A549 (cell line): ENCODE results near the gene OCA2. TPM values are rescaled to one million over a fixed set of nuclear protein-coding genes. Genes with fewer than 3 reads are reported as not detected.

Experiments used
- ATAC-seq, 2 experiments: fragments of 200-7000 bp in 1 of 2; fragments of >200 bp in 1 of 2; cut with Nextera tagmentation in 1 of 2; cut with Tn5 transposase in 1 of 2; 3 replicates each; pipeline versions ENCODE4 v1.8.0 to v1.9.1; 2018 to 2020; ENCODE audit warnings: mild to moderate bottlenecking in 1 of 2, moderate library complexity in 1 of 2
- CTCF ChIA-PET: fragments of 300-600 bp; sonication (Branson Sonifier 250); formaldehyde crosslinking; extraction: SDS; loops from one replicate; lab custom pipeline; 2021; ENCODE audit warnings: antibody characterized with exemption, inconsistent platforms; lab: Yijun Ruan, JAX
- POLR2A ChIA-PET: fragments of 350-600 bp; formaldehyde crosslinking; extraction: SDS; loops from one replicate; lab custom pipeline; 2021; ENCODE audit warnings: antibody characterized with exemption, inconsistent platforms; lab: Yijun Ruan, JAX
- DNase-seq, 2 experiments: peaks; one replicate each; pipeline versions ENCODE4 v3.0.0 to v3.0.0-alpha.2; 2011 to 2016; ENCODE audit warnings: low read depth in 1 of 2, low spot score in 1 of 2
- FAIRE-seq: peaks from 2 replicates; lab custom pipeline; 2011; peaks lifted over from hg19 to GRCh38; lab: Jason Lieb, UNC
- H3K27ac ChIP-seq, 2 experiments: fragments of >200 bp; sonication (Bioruptor Twin); formaldehyde crosslinking; 3 replicates each; pipeline ENCODE4 v1.5.1; 2016 to 2017
- H3K4me1 ChIP-seq: fragments of >200 bp; sonication (Bioruptor Twin); formaldehyde crosslinking; 3 replicates; pipeline ENCODE4 v1.6.1; 2016
- H3K4me2 ChIP-seq: fragments of >200 bp; sonication (Bioruptor Twin); formaldehyde crosslinking; 3 replicates; pipeline ENCODE4 v1.6.1; 2016
- H3K4me3 ChIP-seq: fragments of >200 bp; sonication (Bioruptor Twin); formaldehyde crosslinking; 3 replicates; pipeline ENCODE4 v1.5.1; 2016
- H3K9me3 ChIP-seq: fragments of >200 bp; sonication (Bioruptor Twin); formaldehyde crosslinking; 3 replicates; pipeline ENCODE4 v1.6.1; 2016
- ATOH8 ChIP-seq: fragments of 250-450 bp; sonication (Bioruptor Pico); IDR thresholded peaks from 2 replicates; pipeline ENCODE4 v1.5.0; 2020; ENCODE audit warnings: low read depth, mild to moderate bottlenecking, moderate library complexity
- CBX8 ChIP-seq: fragments of 200-600 bp; sonication (generic); IDR thresholded peaks from 2 replicates; pipeline ENCODE4 v1.6.1; 2016
- CHD4 ChIP-seq: fragments of 200-600 bp; sonication (generic); IDR thresholded peaks from 2 replicates; pipeline ENCODE4 v1.6.1; 2016; ENCODE audit warnings: antibody characterized with exemption, mild to moderate bottlenecking, borderline replicate concordance
- FOXS1 ChIP-seq: fragments of 250-450 bp; sonication (Bioruptor Pico); IDR thresholded peaks from 2 replicates; pipeline ENCODE4 v1.5.0; 2020; ENCODE audit warnings: mild to moderate bottlenecking, moderate library complexity
- GATA3 ChIP-seq: IDR thresholded peaks from 2 replicates; pipeline ENCODE4 v1.6.1; 2012; ENCODE audit warnings: borderline replicate concordance
- HDAC2 ChIP-seq: fragments of 200-600 bp; sonication (generic); IDR thresholded peaks from 2 replicates; pipeline ENCODE4 v1.6.1; 2016
- HES2 ChIP-seq: fragments of >200 bp; sonication (Bioruptor Twin); formaldehyde crosslinking; IDR thresholded peaks from 2 replicates; pipeline ENCODE4 v1.6.1; 2016
- HEYL ChIP-seq: fragments of 250-450 bp; sonication (Bioruptor Pico); IDR thresholded peaks from 2 replicates; pipeline ENCODE4 v1.8.0; 2021; ENCODE audit warnings: mild to moderate bottlenecking, moderate library complexity
- HMGXB4 ChIP-seq: fragments of 250-450 bp; sonication (Bioruptor Pico); IDR thresholded peaks from 2 replicates; pipeline ENCODE4 v1.5.0; 2021; ENCODE audit warnings: mild to moderate bottlenecking, moderate library complexity, borderline replicate concordance
- HOXB5 ChIP-seq: fragments of 250-450 bp; sonication (Bioruptor Pico); IDR thresholded peaks from 2 replicates; pipeline ENCODE4 v1.5.0; 2020; ENCODE audit warnings: mild to moderate bottlenecking, moderate library complexity
- JUN ChIP-seq, 2 experiments: fragments of >200 bp; sonication (Bioruptor Twin); formaldehyde crosslinking; IDR thresholded peaks; 2 replicates in 1 of 2; 3 replicates in 1 of 2; pipeline ENCODE4 v1.6.1; 2016 to 2017
- KDM1A ChIP-seq: fragments of 200-600 bp; sonication (generic); IDR thresholded peaks from 2 replicates; pipeline ENCODE4 v1.6.1; 2016; ENCODE audit warnings: low read depth, mild to moderate bottlenecking
- NR3C1 ChIP-seq: fragments of >200 bp; sonication (Bioruptor Twin); formaldehyde crosslinking; IDR thresholded peaks from 3 replicates; pipeline ENCODE4 v1.6.1; 2017
- PBX3 ChIP-seq: IDR thresholded peaks from 2 replicates; pipeline ENCODE4 v1.6.1; 2012
- PHF8 ChIP-seq: fragments of 200-600 bp; sonication (generic); IDR thresholded peaks from 2 replicates; pipeline ENCODE4 v1.6.1; 2016; ENCODE audit warnings: low read depth, mild to moderate bottlenecking, antibody characterized with exemption, moderate library complexity, borderline replicate concordance
- POLR2AphosphoS2 ChIP-seq: conservative IDR thresholded peaks from 2 replicates; pipeline ENCODE4 v1.6.1; 2012; ENCODE audit warnings: low read length, improper control_type of control experiment, inconsistent platforms
- RARB ChIP-seq: fragments of 250-450 bp; sonication (Bioruptor Pico); IDR thresholded peaks from 2 replicates; pipeline ENCODE4 v1.8.0; 2021; ENCODE audit warnings: mild to moderate bottlenecking, moderate library complexity
- RCOR1 ChIP-seq: fragments of 150-350 bp; IDR thresholded peaks from 2 replicates; pipeline ENCODE4 v1.6.1; 2014; ENCODE audit warnings: antibody characterized with exemption, low read length, low read depth
- RFX5 ChIP-seq: fragments of 450-650 bp; IDR thresholded peaks from 2 replicates; pipeline ENCODE4 v1.7.1; 2014; ENCODE audit warnings: antibody characterized with exemption, mild to moderate bottlenecking, moderate library complexity
- RNF2 ChIP-seq: fragments of 200-600 bp; sonication (generic); IDR thresholded peaks from 2 replicates; pipeline ENCODE4 v1.6.1; 2016; ENCODE audit warnings: low read depth, mild to moderate bottlenecking, antibody characterized with exemption, moderate library complexity, borderline replicate concordance
- TFCP2L1 ChIP-seq: fragments of 250-450 bp; sonication (Bioruptor Pico); IDR thresholded peaks from 2 replicates; pipeline ENCODE4 v1.5.0; 2021; ENCODE audit warnings: mild to moderate bottlenecking
- TP53 ChIP-seq: fragments of 250-450 bp; sonication (Bioruptor Pico); IDR thresholded peaks from 2 replicates; pipeline ENCODE4 v1.5.0; 2021; ENCODE audit warnings: mild to moderate bottlenecking, moderate library complexity
- USF2 ChIP-seq: fragments of 450-650 bp; IDR thresholded peaks from 2 replicates; pipeline ENCODE4 v1.6.1; 2014; ENCODE audit warnings: antibody characterized with exemption
- ZC3H11A ChIP-seq: fragments of 450-650 bp; IDR thresholded peaks from 2 replicates; pipeline ENCODE4 v1.6.1; 2014; ENCODE audit warnings: antibody characterized with exemption, mild to moderate bottlenecking
- ZNF302 ChIP-seq: fragments of 250-450 bp; sonication (Bioruptor Pico); IDR thresholded peaks from 2 replicates; pipeline ENCODE4 v1.9.0; 2021; ENCODE audit warnings: inconsistent platforms, mild to moderate bottlenecking, moderate library complexity
- ZSCAN20 ChIP-seq: fragments of 250-450 bp; sonication (Bioruptor Pico); IDR thresholded peaks from 2 replicates; pipeline ENCODE4 v1.8.0; 2022; ENCODE audit warnings: mild to moderate bottlenecking, moderate library complexity
- WGBS: methylation state at CpG from one replicate; pipeline ENCODE4 v1.1.6; 2017; ENCODE audit errors: missing lambda C conversion rate; 5-methylcytosine and 5-hydroxymethylcytosine counted together
- polyA plus RNA-seq, 4 experiments: library from polyadenylated mRNA; depleted of rRNA in 3 of 4; stranded (reverse); fragments of >200 nt; fragmentation: RNase III in 1 of 4; extraction: RNeasy Plus Mini Kit Qiagen cat#74134 plus additional on column Dnase treatment in 1 of 4; gene quantifications; 2 replicates in 3 of 4; 3 replicates in 1 of 4; pipeline ENCODE4 v1.2.3, GENCODE V29; 2011 to 2017

The OCA2 gene
- polyA plus RNA-seq, 2 of the 4 experiments (the other 2 are of a cell fraction) = 0.17 to 0.25 TPM

- TF ChIP-seq PBX3 (no peak), TFCP2L1 (CRISPR knock-in tag) (no peak), KDM1A (no peak), RNF2 (no peak), ZSCAN20 (CRISPR knock-in tag) (no peak), HDAC2 (no peak), ZNF302 (CRISPR knock-in tag) (no peak)
Observed at GRCh38 chr15:27731776-27732175, 367.3 kb downstream of the OCA2 start (continued).

- CTCF ChIA-PET = no interaction called here
- TF ChIP-seq CBX8 (no peak), ZC3H11A (no peak), PBX3 (no peak), PHF8 (no peak)
- Histone ChIP-seq H3K9me3 (peaks cover 21% of the 10 kb centered on the region; the same call in 2 of the 3 replicates), H3K4me3 (no peak overlapping the region), H3K4me2 (no peak overlapping the region), H3K4me1 (no peaks in the 10 kb centered on the region), H3K27ac (no peak overlapping the region)
- no peak for FAIRE-seq
- ATAC-seq = no peak
- no peak for DNase-seq
- POLR2A ChIA-PET = no interaction called here
Observed at GRCh38 chr15:27730868-27731267, 368.2 kb downstream of the OCA2 start.

GRCh38 chr15:27725731-27726130 lies 373.4 kb downstream of the OCA2 start:
- Histone ChIP-seq H3K4me2 (no peak overlapping the region), H3K9me3 (0 out of 3 replicates have a peak, but pooled peaks cover 5% of the 10 kb centered on the region), H3K4me1 (no peaks in the 10 kb centered on the region), H3K4me3 (no peak overlapping the region), H3K27ac (no peak overlapping the region)
- ChIA-PET POLR2A (no interaction called here), CTCF (interaction anchor here (1.0 kb wide), 1 partner anchor 42 kb away, joined by 5 read pairs; no protein-coding TSS in a partner anchor)
- FAIRE-seq (no peak), ATAC-seq (no peak), DNase-seq (no peak)
- whole genome bisulfite sequencing = 26% methylated on average over 3 of the region's 3 CpGs
- TF ChIP-seq USF2 (no peak), HES2 (no peak), HOXB5 (no peak), RCOR1 (no peak), TP53 (CRISPR knock-in tag) (no peak), RFX5 (no peak), RARB (CRISPR knock-in tag) (no peak), ATOH8 (no peak)

GRCh38 chr15:27723821-27724220 lies 375.3 kb downstream of the OCA2 start:
- DNase-seq (no peak), ATAC-seq (no peak), FAIRE-seq (no peak)
- Histone ChIP-seq H3K9me3 (0 out of 3 replicates have a peak, but pooled peaks cover 5% of the 10 kb centered on the region), H3K4me3 (no peak overlapping the region), H3K4me2 (no peak overlapping the region), H3K27ac (no peak overlapping the region), H3K4me1 (no peaks in the 10 kb centered on the region)
- TF ChIP-seq POLR2AphosphoS2 = no peak
- TF ChIP-seq GATA3 = no peak
- no peak for TF ChIP-seq CHD4
- no peak for TF ChIP-seq NR3C1
- no peak for TF ChIP-seq HEYL (CRISPR knock-in tag)
- no peak for TF ChIP-seq FOXS1
- no peak for TF ChIP-seq HMGXB4 (CRISPR knock-in tag)
- TF ChIP-seq JUN (IDR thresholded peaks at IDR 0.05) = no peak
- TF ChIP-seq HDAC2 = no peak
- CTCF ChIA-PET = interaction anchor here (1.1 kb wide), 1 partner anchor 40 kb away, joined by 3 read pairs; no protein-coding TSS in a partner anchor
- 6% methylated on average over 5 of the region's 5 CpGs for WGBS
- POLR2A ChIA-PET = no interaction called here
